ENCODE measurements around the gene ATP23. TPM values are rescaled to one million over a fixed set of nuclear protein-coding genes. Genes with fewer than 3 reads are reported as not detected.

ATP23 gene
- total RNA-seq, 1 donor from 2014 or later, result 31.9 TPM

- TF ChIP-seq CTCF (IDR thresholded peaks at IDR 0.05) (no peak), POLR2AphosphoS5 (IDR thresholded peaks at IDR 0.05; ENCODE audit: insufficient read depth in 1 of 2, low read depth in 1 of 2) (no peak), POLR2A (IDR thresholded peaks at IDR 0.05) (no peak)
- DNase-seq (ENCODE audit: extremely low spot score in 2 of 2), result no peak
- Histone ChIP-seq H3K4me1 (no peaks in the 10 kb centered on the region), H3K9me3 (peaks cover 13% of the 10 kb centered on the region), H3K27ac (no peak overlapping the region), H3K27me3 (no peaks in the 10 kb centered on the region), H3K4me3 (no peak overlapping the region), H3K36me3 (no peaks in the 10 kb centered on the region)
- intact Hi-C loops (cut with DNase I), result no loop called here
Measured at GRCh38 chr12:57998251-57998650, 56.9 kb downstream of the ATP23 start.

GRCh38 chr12:58000499-58000898, 59.1 kb downstream of the ATP23 start:
- TF ChIP-seq CTCF (IDR thresholded peaks at IDR 0.05), result no peak
- TF ChIP-seq POLR2A (IDR thresholded peaks at IDR 0.05), result no peak
- no peak for TF ChIP-seq POLR2AphosphoS5 (IDR thresholded peaks at IDR 0.05; ENCODE audit: insufficient read depth in 1 of 2, low read depth in 1 of 2)

GRCh38 chr12:58007875-58008274, 66.5 kb downstream of the ATP23 start:
- H3K27ac ChIP-seq, result no peak overlapping the region
- no peak overlapping the region for H3K4me3 ChIP-seq
- no peaks in the 10 kb centered on the region for H3K36me3 ChIP-seq
- H3K4me1 ChIP-seq, result no peaks in the 10 kb centered on the region
- H3K9me3 ChIP-seq, result no peaks in the 10 kb centered on the region
- no peaks in the 10 kb centered on the region for H3K27me3 ChIP-seq
- TF ChIP-seq POLR2A (IDR thresholded peaks at IDR 0.05), result no peak
- TF ChIP-seq CTCF (IDR thresholded peaks at IDR 0.05), result no peak
- no peak for TF ChIP-seq POLR2AphosphoS5 (IDR thresholded peaks at IDR 0.05; ENCODE audit: insufficient read depth in 1 of 2, low read depth in 1 of 2)
- intact Hi-C loops (cut with DNase I), result no loop called here
- DNase-seq (ENCODE audit: extremely low spot score in 2 of 2), result no peak

More at GRCh38 chr12:58000499-58000898, 59.1 kb downstream of the ATP23 start:
- intact Hi-C loops (cut with DNase I), result no loop called here
- Histone ChIP-seq H3K4me3 (no peak overlapping the region), H3K27ac (no peak overlapping the region), H3K36me3 (no peaks in the 10 kb centered on the region), H3K4me1 (no peaks in the 10 kb centered on the region), H3K9me3 (peaks cover 13% of the 10 kb centered on the region), H3K27me3 (no peaks in the 10 kb centered on the region)
- DNase-seq (ENCODE audit: extremely low spot score in 2 of 2), result no peak

- Histone ChIP-seq H3K4me3 (no peak overlapping the region), H3K9me3 (no peaks in the 10 kb centered on the region), H3K27ac (no peak overlapping the region), H3K4me1 (no peaks in the 10 kb centered on the region), H3K36me3 (no peaks in the 10 kb centered on the region), H3K27me3 (no peaks in the 10 kb centered on the region)
- no peak for DNase-seq (ENCODE audit: extremely low spot score in 2 of 2)
- intact Hi-C loops (cut with DNase I), result no loop called here
- TF ChIP-seq CTCF (IDR thresholded peaks at IDR 0.05), result no peak
- no peak for TF ChIP-seq POLR2AphosphoS5 (IDR thresholded peaks at IDR 0.05; ENCODE audit: insufficient read depth in 1 of 2, low read depth in 1 of 2)
- TF ChIP-seq POLR2A (IDR thresholded peaks at IDR 0.05), result no peak
Measured at GRCh38 chr12:58008634-58009033, 67.3 kb downstream of the ATP23 start.

Other genes starting within 250 kb of the ATP23 start
- gene OS9, start 247.4 kb upstream of the ATP23 start, total RNA-seq, result 105 TPM
- 1.5 TPM for gene AGAP2, start 202.8 kb upstream of the ATP23 start, total RNA-seq
- gene TSPAN31, start 196.5 kb upstream of the ATP23 start, total RNA-seq, result 67.0 TPM
- gene CDK4, start 189.3 kb upstream of the ATP23 start, total RNA-seq, result 102 TPM
- gene MARCHF9, start 186.5 kb upstream of the ATP23 start, total RNA-seq, result 8.3 TPM
- 1.7 TPM for gene CYP27B1, start 174.5 kb upstream of the ATP23 start, total RNA-seq
- gene METTL1, start 169.5 kb upstream of the ATP23 start, total RNA-seq, result 10.8 TPM
- gene EEF1AKMT3, start 169.0 kb upstream of the ATP23 start, total RNA-seq, result 9.3 TPM
- gene TSFM, start 158.8 kb upstream of the ATP23 start, total RNA-seq, result 17.9 TPM
- 5.2 TPM for gene AVIL, start 122.8 kb upstream of the ATP23 start, total RNA-seq
- gene CTDSP2, start 94.8 kb upstream of the ATP23 start, total RNA-seq, result 108 TPM

All from vagina (tissue), 2 donors.